Measurements from ENCODE around the gene BHLHA15.

BHLHA15 gene

GRCh38 chr7:98251601-98252424, 40.6 kb downstream of the BHLHA15 start, which contains the start of gene TECPR1 (continued):
- TF ChIP-seq ZBTB11 (tag by site-specific recombination; conservative IDR thresholded peaks at IDR 0.05; ENCODE audit: low read depth): peak; percentile 96
- no peak for TF ChIP-seq ZNF654 (tag by site-specific recombination; IDR thresholded peaks at IDR 0.05; ENCODE audit: low read depth)
- TF ChIP-seq YY1 (tag by site-specific recombination; IDR thresholded peaks at IDR 0.05): no peak
- 0 out of 2 replicates have a peak, but pooled peaks have one; percentile 36 for TF ChIP-seq ZBTB48 (tag by site-specific recombination; IDR thresholded peaks at IDR 0.05)
- TF ChIP-seq ZNF121 (tag by site-specific recombination; IDR thresholded peaks at IDR 0.05): no peak
- peak; percentile 92 for TF ChIP-seq ZEB2 (tag by site-specific recombination; IDR thresholded peaks at IDR 0.05)
- peak; percentile 57; the same call in 1 of the 2 replicates for TF ChIP-seq SP7 (tag by site-specific recombination; IDR thresholded peaks at IDR 0.05)
- no peak for TF ChIP-seq ZNF155 (tag by site-specific recombination; IDR thresholded peaks at IDR 0.05)
- TF ChIP-seq, protein P1, sequence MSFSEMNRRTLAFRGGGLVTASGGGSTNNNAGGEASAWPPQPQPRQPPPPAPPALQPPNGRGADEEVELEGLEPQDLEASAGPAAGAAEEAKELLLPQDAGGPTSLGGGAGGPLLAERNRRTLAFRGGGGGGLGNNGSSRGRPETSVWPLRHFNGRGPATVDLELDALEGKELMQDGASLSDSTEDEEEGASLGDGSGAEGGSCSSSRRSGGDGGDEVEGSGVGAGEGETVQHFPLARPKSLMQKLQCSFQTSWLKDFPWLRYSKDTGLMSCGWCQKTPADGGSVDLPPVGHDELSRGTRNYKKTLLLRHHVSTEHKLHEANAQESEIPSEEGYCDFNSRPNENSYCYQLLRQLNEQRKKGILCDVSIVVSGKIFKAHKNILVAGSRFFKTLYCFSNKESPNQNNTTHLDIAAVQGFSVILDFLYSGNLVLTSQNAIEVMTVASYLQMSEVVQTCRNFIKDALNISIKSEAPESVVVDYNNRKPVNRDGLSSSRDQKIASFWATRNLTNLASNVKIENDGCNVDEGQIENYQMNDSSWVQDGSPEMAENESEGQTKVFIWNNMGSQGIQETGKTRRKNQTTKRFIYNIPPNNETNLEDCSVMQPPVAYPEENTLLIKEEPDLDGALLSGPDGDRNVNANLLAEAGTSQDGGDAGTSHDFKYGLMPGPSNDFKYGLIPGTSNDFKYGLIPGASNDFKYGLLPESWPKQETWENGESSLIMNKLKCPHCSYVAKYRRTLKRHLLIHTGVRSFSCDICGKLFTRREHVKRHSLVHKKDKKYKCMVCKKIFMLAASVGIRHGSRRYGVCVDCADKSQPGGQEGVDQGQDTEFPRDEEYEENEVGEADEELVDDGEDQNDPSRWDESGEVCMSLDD (tag by site-specific recombination; IDR thresholded peaks at IDR 0.05): no peak
- TF ChIP-seq ZBTB6 (tag by site-specific recombination; IDR thresholded peaks at IDR 0.05): no peak
- TF ChIP-seq KLF10 (tag by site-specific recombination; IDR thresholded peaks at IDR 0.05): peak; percentile 88
- peak; percentile 97 for TF ChIP-seq GLIS1 (tag by site-specific recombination; IDR thresholded peaks at IDR 0.05)
- TF ChIP-seq, protein P2, sequence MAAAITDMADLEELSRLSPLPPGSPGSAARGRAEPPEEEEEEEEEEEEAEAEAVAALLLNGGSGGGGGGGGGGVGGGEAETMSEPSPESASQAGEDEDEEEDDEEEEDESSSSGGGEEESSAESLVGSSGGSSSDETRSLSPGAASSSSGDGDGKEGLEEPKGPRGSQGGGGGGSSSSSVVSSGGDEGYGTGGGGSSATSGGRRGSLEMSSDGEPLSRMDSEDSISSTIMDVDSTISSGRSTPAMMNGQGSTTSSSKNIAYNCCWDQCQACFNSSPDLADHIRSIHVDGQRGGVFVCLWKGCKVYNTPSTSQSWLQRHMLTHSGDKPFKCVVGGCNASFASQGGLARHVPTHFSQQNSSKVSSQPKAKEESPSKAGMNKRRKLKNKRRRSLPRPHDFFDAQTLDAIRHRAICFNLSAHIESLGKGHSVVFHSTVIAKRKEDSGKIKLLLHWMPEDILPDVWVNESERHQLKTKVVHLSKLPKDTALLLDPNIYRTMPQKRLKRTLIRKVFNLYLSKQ (tag by site-specific recombination; IDR thresholded peaks at IDR 0.05; ENCODE audit: borderline replicate concordance): no peak
- TF ChIP-seq SCRT1 (tag by site-specific recombination; IDR thresholded peaks at IDR 0.05; ENCODE audit: borderline replicate concordance): peak; percentile 16; the same call in 1 of the 2 replicates
- TF ChIP-seq ZNF280C (tag by site-specific recombination; IDR thresholded peaks at IDR 0.05): no peak
- peak; percentile 87 for TF ChIP-seq ZFP69B (tag by site-specific recombination; IDR thresholded peaks at IDR 0.05)
- TF ChIP-seq ZNF792 (tag by site-specific recombination; IDR thresholded peaks at IDR 0.05): no peak
- TF ChIP-seq, protein P3, sequence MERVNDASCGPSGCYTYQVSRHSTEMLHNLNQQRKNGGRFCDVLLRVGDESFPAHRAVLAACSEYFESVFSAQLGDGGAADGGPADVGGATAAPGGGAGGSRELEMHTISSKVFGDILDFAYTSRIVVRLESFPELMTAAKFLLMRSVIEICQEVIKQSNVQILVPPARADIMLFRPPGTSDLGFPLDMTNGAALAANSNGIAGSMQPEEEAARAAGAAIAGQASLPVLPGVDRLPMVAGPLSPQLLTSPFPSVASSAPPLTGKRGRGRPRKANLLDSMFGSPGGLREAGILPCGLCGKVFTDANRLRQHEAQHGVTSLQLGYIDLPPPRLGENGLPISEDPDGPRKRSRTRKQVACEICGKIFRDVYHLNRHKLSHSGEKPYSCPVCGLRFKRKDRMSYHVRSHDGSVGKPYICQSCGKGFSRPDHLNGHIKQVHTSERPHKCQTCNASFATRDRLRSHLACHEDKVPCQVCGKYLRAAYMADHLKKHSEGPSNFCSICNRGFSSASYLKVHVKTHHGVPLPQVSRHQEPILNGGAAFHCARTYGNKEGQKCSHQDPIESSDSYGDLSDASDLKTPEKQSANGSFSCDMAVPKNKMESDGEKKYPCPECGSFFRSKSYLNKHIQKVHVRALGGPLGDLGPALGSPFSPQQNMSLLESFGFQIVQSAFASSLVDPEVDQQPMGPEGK (tag by site-specific recombination; IDR thresholded peaks at IDR 0.05): peak; percentile 90
- TF ChIP-seq REPIN1 (tag by site-specific recombination; IDR thresholded peaks at IDR 0.05; ENCODE audit: low read depth): 0 out of 2 replicates have a peak, but pooled peaks have one; percentile 32
- TF ChIP-seq GLI4 (tag by site-specific recombination; IDR thresholded peaks at IDR 0.05): no peak
- TF ChIP-seq, protein P4, sequence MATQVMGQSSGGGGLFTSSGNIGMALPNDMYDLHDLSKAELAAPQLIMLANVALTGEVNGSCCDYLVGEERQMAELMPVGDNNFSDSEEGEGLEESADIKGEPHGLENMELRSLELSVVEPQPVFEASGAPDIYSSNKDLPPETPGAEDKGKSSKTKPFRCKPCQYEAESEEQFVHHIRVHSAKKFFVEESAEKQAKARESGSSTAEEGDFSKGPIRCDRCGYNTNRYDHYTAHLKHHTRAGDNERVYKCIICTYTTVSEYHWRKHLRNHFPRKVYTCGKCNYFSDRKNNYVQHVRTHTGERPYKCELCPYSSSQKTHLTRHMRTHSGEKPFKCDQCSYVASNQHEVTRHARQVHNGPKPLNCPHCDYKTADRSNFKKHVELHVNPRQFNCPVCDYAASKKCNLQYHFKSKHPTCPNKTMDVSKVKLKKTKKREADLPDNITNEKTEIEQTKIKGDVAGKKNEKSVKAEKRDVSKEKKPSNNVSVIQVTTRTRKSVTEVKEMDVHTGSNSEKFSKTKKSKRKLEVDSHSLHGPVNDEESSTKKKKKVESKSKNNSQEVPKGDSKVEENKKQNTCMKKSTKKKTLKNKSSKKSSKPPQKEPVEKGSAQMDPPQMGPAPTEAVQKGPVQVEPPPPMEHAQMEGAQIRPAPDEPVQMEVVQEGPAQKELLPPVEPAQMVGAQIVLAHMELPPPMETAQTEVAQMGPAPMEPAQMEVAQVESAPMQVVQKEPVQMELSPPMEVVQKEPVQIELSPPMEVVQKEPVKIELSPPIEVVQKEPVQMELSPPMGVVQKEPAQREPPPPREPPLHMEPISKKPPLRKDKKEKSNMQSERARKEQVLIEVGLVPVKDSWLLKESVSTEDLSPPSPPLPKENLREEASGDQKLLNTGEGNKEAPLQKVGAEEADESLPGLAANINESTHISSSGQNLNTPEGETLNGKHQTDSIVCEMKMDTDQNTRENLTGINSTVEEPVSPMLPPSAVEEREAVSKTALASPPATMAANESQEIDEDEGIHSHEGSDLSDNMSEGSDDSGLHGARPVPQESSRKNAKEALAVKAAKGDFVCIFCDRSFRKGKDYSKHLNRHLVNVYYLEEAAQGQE (tag by site-specific recombination; IDR thresholded peaks at IDR 0.05): no peak

All from HEK293 (cell line).